ENCODE data around the gene SPTBN4. TPM values are rescaled to one million over a fixed set of nuclear protein-coding genes. Genes with fewer than 3 reads are reported as not detected.

Gene SPTBN4
- polyA plus RNA-seq, 1 donor = 3.4 TPM

DNA sequence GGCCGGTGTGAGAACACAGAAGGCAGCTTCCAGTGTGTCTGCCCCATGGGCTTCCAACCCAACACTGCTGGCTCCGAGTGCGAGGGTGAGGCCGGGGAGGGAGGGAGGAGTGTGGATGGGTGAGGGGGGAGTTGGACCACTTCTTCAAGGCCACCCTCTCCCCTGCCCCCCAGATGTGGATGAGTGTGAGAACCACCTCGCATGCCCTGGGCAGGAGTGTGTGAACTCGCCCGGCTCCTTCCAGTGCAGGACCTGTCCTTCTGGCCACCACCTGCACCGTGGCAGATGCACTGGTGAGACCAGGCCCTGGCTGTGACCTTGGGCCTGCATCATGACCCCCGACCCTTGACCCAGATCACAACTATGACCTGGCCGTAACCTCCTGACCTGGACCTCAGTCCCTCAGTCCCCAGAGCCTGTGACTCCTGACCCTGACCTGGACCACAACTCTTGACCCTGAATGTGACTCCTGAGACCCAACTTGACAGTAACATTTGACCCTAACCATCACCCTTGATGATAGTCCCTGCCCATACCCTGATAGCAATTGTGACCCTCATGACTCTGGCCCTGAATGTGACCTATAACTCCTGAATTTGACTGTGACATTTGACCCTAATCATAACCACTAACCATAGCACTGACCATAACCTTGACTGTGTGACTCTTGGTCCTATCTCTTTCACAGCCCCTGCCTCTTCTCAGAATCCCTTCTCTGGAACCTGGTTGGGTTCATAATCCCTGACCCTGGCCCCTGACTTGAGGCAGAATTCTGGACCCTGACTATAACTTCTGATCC lies 145.3 kb downstream of the SPTBN4 start:
- H3K4me1 ChIP-seq (ENCODE audit: control insufficient read depth, insufficient read depth, low read length) = peaks cover 40% of the 10 kb centered on the region
- WGBS (ENCODE audit: insufficient coverage, low lambda C conversion rate) = no CpG with 5 or more reads among the region's 10 CpGs
- no peak overlapping the region for H3K4me3 ChIP-seq (ENCODE audit: low read length)
- H3K9me3 ChIP-seq (ENCODE audit: control insufficient read depth, low read depth, low read length) = peaks cover 11% of the 10 kb centered on the region
- no peak overlapping the region for H3K27ac ChIP-seq (ENCODE audit: low read length)
- H3K27me3 ChIP-seq (ENCODE audit: control insufficient read depth, insufficient read depth, low read length) = no peaks in the 10 kb centered on the region
- H3K36me3 ChIP-seq (ENCODE audit: control insufficient read depth, insufficient read depth, low read length) = peaks cover 13% of the 10 kb centered on the region
- no peak for DNase-seq

DNA sequence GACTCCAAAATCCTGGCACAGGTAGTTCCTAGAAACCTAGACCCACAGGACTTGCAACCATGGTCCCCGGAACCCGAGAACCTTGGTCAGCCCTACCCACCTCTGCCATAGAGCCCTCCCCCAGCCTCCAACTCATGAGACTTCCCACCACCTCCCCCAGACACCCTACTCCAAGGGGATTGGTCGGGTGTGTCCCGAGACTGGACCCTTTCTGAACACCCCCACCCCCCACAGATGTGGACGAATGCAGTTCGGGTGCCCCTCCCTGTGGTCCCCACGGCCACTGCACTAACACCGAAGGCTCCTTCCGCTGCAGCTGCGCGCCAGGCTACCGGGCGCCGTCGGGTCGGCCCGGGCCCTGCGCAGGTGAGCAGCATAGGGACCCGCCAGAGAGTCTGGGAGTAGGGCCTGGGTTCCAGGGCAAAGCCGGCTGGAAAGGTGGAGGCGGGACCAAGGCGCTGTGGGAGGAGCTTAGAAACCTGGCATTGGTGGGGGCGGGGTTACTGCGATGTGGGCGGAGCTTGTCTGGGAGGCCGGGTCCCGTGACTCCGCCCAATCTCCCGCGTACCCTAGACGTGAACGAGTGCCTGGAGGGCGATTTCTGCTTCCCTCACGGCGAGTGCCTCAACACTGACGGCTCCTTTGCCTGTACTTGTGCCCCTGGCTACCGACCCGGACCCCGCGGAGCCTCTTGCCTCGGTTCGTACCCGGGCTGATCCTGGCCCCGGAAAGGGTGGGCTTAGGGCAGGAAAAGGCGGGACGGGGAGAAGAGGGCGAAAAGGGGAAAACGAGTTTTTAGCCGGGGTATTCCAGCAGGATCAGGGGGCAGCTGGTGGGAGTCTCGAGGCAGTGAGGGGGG lies 146.3 kb downstream of the SPTBN4 start:
- no CpG with 5 or more reads among the region's 50 CpGs for WGBS (ENCODE audit: insufficient coverage, low lambda C conversion rate)
- no peak for DNase-seq
- Histone ChIP-seq H3K27ac (ENCODE audit: low read length) (peak overlapping the region; percentile 71), H3K27me3 (ENCODE audit: control insufficient read depth, insufficient read depth, low read length) (no peaks in the 10 kb centered on the region), H3K36me3 (ENCODE audit: control insufficient read depth, insufficient read depth, low read length) (peaks cover 16% of the 10 kb centered on the region), H3K4me1 (ENCODE audit: control insufficient read depth, insufficient read depth, low read length) (peaks cover 31% of the 10 kb centered on the region), H3K9me3 (ENCODE audit: control insufficient read depth, low read depth, low read length) (peaks cover 6% of the 10 kb centered on the region), H3K4me3 (ENCODE audit: low read length) (peak overlapping the region; percentile 55)

GRCh38 chr19:40613690-40614621 lies 147.2 kb downstream of the SPTBN4 start:
- whole genome bisulfite sequencing (ENCODE audit: insufficient coverage, low lambda C conversion rate) = no CpG with 5 or more reads among the region's 67 CpGs
- peaks cover 25% of the 10 kb centered on the region for H3K4me1 ChIP-seq (ENCODE audit: control insufficient read depth, insufficient read depth, low read length)
- DNase-seq = peak; percentile 62 to 85
- H3K27me3 ChIP-seq (ENCODE audit: control insufficient read depth, insufficient read depth, low read length) = no peaks in the 10 kb centered on the region
- peaks cover 6% of the 10 kb centered on the region for H3K9me3 ChIP-seq (ENCODE audit: control insufficient read depth, low read depth, low read length)
- peak overlapping the region; percentile 71 for H3K27ac ChIP-seq (ENCODE audit: low read length)
- peak overlapping the region; percentile 55 for H3K4me3 ChIP-seq (ENCODE audit: low read length)
- H3K36me3 ChIP-seq (ENCODE audit: control insufficient read depth, insufficient read depth, low read length) = peaks cover 20% of the 10 kb centered on the region

GRCh38 chr19:40614622-40615411 lies 148.0 kb downstream of the SPTBN4 start:
- Histone ChIP-seq H3K27ac (ENCODE audit: low read length) (peak overlapping the region; percentile 71), H3K4me1 (ENCODE audit: control insufficient read depth, insufficient read depth, low read length) (peaks cover 18% of the 10 kb centered on the region), H3K9me3 (ENCODE audit: control insufficient read depth, low read depth, low read length) (peaks cover 6% of the 10 kb centered on the region), H3K27me3 (ENCODE audit: control insufficient read depth, insufficient read depth, low read length) (no peaks in the 10 kb centered on the region), H3K4me3 (ENCODE audit: low read length) (peak overlapping the region; percentile 55), H3K36me3 (ENCODE audit: control insufficient read depth, insufficient read depth, low read length) (peaks cover 28% of the 10 kb centered on the region)
- WGBS (ENCODE audit: insufficient coverage, low lambda C conversion rate) = no CpG with 5 or more reads among the region's 27 CpGs
- peak; percentile 82 to 83 for DNase-seq

DNA sequence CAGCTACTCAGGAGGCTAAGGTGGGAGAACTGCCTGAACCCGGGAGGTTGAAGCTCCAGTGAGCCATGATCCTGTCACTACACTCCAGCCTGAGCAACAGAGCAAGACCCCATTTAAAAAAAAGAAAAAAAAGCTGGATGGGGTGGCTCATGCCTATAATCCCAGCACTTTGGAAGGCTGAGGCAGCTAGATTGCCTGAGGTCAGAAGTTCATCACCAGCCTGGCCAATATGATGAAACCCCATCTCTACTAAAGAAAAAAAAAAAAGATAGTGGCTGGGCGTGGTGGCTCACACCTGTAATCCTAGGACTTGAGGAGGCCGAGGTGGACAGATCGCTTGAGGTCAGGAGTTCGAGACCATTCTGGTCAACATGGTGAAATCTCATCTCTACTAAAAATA lies 149.4 kb downstream of the SPTBN4 start:
- Histone ChIP-seq H3K4me1 (ENCODE audit: control insufficient read depth, insufficient read depth, low read length) (peaks cover 13% of the 10 kb centered on the region), H3K4me3 (ENCODE audit: low read length) (no peak overlapping the region), H3K36me3 (ENCODE audit: control insufficient read depth, insufficient read depth, low read length) (peaks cover 37% of the 10 kb centered on the region), H3K27me3 (ENCODE audit: control insufficient read depth, insufficient read depth, low read length) (no peaks in the 10 kb centered on the region), H3K27ac (ENCODE audit: low read length) (no peak overlapping the region), H3K9me3 (ENCODE audit: control insufficient read depth, low read depth, low read length) (peaks cover 6% of the 10 kb centered on the region)
- no peak for DNase-seq
- WGBS (ENCODE audit: insufficient coverage, low lambda C conversion rate) = no CpG with 5 or more reads among the region's 5 CpGs

DNA sequence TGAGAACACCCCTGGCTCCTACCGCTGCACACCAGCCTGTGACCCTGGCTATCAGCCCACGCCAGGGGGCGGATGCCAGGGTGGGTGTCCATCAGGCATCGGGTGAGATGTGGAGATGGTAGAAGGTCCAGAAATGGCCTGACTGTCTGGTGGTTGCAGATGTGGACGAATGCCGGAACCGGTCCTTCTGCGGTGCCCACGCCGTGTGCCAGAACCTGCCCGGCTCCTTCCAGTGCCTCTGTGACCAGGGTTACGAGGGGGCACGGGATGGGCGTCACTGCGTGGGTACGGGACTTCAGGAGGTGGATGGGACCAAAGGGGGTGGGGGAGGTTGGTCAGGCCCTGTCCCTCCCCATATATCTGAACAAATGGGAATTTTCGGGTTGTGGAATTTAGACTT lies 150.1 kb downstream of the SPTBN4 start:
- Histone ChIP-seq H3K9me3 (ENCODE audit: control insufficient read depth, low read depth, low read length) (peaks cover 6% of the 10 kb centered on the region), H3K27ac (ENCODE audit: low read length) (no peak overlapping the region), H3K4me1 (ENCODE audit: control insufficient read depth, insufficient read depth, low read length) (peaks cover 13% of the 10 kb centered on the region), H3K4me3 (ENCODE audit: low read length) (no peak overlapping the region), H3K27me3 (ENCODE audit: control insufficient read depth, insufficient read depth, low read length) (no peaks in the 10 kb centered on the region), H3K36me3 (ENCODE audit: control insufficient read depth, insufficient read depth, low read length) (peaks cover 42% of the 10 kb centered on the region)
- no CpG with 5 or more reads among the region's 17 CpGs for WGBS (ENCODE audit: insufficient coverage, low lambda C conversion rate)
- no peak for DNase-seq

DNA sequence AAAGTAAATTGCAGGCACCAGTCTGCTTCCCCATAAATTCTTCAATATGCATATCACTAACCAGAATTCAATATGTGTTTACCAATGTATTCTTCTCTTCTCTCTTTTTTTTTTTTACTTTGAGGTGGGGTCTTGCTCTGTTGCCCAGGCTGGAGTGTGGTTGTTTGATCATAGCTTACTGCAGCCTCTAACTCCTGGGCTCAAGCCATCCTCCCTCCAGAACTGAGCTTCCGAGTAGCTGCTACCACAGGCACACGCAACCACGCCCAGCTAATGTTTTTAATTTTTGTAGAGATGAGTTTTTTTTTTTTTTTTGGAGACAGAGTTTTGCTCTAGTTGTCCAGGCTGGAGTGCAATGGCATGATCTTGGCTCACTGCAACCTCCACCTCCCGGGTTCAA lies 151.2 kb downstream of the SPTBN4 start:
- H3K4me3 ChIP-seq (ENCODE audit: low read length) = no peak overlapping the region
- H3K27ac ChIP-seq (ENCODE audit: low read length) = no peak overlapping the region
- H3K36me3 ChIP-seq (ENCODE audit: control insufficient read depth, insufficient read depth, low read length) = peaks cover 50% of the 10 kb centered on the region

GRCh38 chr19:40619333-40620160 lies 152.7 kb downstream of the SPTBN4 start:
- 81% methylated on average over 3 of the region's 11 CpGs for WGBS (ENCODE audit: insufficient coverage, low lambda C conversion rate)
- no peak for DNase-seq
- H3K36me3 ChIP-seq (ENCODE audit: control insufficient read depth, insufficient read depth, low read length) = peaks cover 50% of the 10 kb centered on the region

More for the DNA sequence above, 151.2 kb downstream of the SPTBN4 start:
- no peak for DNase-seq
- H3K4me1 ChIP-seq (ENCODE audit: control insufficient read depth, insufficient read depth, low read length) = peaks cover 13% of the 10 kb centered on the region
- WGBS (ENCODE audit: insufficient coverage, low lambda C conversion rate) = no CpG with 5 or more reads among the region's 4 CpGs
- H3K9me3 ChIP-seq (ENCODE audit: control insufficient read depth, low read depth, low read length) = peaks cover 5% of the 10 kb centered on the region
- no peaks in the 10 kb centered on the region for H3K27me3 ChIP-seq (ENCODE audit: control insufficient read depth, insufficient read depth, low read length)

DNA sequence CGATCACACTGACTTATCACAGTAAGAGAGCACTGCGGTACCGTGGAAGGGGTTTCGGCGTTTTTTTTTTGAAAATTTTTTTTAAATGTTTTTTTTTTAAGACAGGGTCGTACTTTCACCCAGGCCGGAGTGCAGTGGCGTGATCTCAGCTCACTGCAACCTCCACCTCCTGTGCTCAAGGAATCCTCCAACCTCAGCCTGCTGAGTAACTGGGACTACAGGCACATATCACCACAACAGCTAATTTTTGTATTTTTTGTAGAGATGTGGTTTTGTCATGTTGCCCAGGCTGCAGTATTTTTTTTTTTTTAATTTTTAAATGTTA lies 153.3 kb downstream of the SPTBN4 start:
- 90% methylated on average over 2 of the region's 8 CpGs for WGBS (ENCODE audit: insufficient coverage, low lambda C conversion rate)
- H3K9me3 ChIP-seq (ENCODE audit: control insufficient read depth, low read depth, low read length) = no peaks in the 10 kb centered on the region
- H3K4me3 ChIP-seq (ENCODE audit: low read length) = no peak overlapping the region
- no peaks in the 10 kb centered on the region for H3K4me1 ChIP-seq (ENCODE audit: control insufficient read depth, insufficient read depth, low read length)
- H3K36me3 ChIP-seq (ENCODE audit: control insufficient read depth, insufficient read depth, low read length) = peaks cover 53% of the 10 kb centered on the region
- DNase-seq = no peak
- no peaks in the 10 kb centered on the region for H3K27me3 ChIP-seq (ENCODE audit: control insufficient read depth, insufficient read depth, low read length)
- no peak overlapping the region for H3K27ac ChIP-seq (ENCODE audit: low read length)

More at GRCh38 chr19:40619333-40620160, 152.7 kb downstream of the SPTBN4 start:
- H3K27ac ChIP-seq (ENCODE audit: low read length) = no peak overlapping the region
- no peaks in the 10 kb centered on the region for H3K9me3 ChIP-seq (ENCODE audit: control insufficient read depth, low read depth, low read length)
- H3K4me3 ChIP-seq (ENCODE audit: low read length) = no peak overlapping the region
- no peaks in the 10 kb centered on the region for H3K27me3 ChIP-seq (ENCODE audit: control insufficient read depth, insufficient read depth, low read length)
- peaks cover 4% of the 10 kb centered on the region for H3K4me1 ChIP-seq (ENCODE audit: control insufficient read depth, insufficient read depth, low read length)

All from large intestine (tissue), 3 donors.